Measurements from ENCODE around the gene FNBP1. TPM values are rescaled to one million over a fixed set of nuclear protein-coding genes. Genes with fewer than 3 reads are reported as not detected.

The FNBP1 gene
- total RNA-seq, 1 donor = 44.4 TPM

DNA sequence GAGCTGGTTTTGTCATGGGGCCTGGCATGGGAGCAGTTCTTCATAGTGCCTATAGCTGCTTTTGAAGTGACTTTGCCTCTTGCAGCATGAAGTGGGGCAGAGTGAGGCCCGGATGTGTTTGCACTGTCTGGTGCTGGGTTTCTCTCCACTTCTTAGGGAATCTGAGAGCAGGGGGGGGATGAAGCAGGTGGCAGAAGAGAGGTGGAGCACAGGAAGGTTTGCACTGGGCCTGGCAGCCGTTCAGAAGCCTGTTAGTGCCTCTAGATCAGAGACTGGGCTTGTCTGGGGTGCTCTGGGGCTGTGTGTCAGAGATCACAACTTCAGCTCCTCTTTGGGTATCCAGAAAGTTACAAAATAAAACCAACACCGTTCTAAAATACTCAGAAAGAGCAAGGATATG lies 189.4 kb downstream of the FNBP1 start:
- no peak for DNase-seq (ENCODE audit: low read depth)
- no peak overlapping the region for H3K4me3 ChIP-seq (ENCODE audit: low read depth, low read length)
- TF ChIP-seq, protein P1, sequence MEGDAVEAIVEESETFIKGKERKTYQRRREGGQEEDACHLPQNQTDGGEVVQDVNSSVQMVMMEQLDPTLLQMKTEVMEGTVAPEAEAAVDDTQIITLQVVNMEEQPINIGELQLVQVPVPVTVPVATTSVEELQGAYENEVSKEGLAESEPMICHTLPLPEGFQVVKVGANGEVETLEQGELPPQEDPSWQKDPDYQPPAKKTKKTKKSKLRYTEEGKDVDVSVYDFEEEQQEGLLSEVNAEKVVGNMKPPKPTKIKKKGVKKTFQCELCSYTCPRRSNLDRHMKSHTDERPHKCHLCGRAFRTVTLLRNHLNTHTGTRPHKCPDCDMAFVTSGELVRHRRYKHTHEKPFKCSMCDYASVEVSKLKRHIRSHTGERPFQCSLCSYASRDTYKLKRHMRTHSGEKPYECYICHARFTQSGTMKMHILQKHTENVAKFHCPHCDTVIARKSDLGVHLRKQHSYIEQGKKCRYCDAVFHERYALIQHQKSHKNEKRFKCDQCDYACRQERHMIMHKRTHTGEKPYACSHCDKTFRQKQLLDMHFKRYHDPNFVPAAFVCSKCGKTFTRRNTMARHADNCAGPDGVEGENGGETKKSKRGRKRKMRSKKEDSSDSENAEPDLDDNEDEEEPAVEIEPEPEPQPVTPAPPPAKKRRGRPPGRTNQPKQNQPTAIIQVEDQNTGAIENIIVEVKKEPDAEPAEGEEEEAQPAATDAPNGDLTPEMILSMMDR (IDR thresholded peaks at IDR 0.05; ENCODE audit: insufficient read depth, low read length) = no peak

DNA sequence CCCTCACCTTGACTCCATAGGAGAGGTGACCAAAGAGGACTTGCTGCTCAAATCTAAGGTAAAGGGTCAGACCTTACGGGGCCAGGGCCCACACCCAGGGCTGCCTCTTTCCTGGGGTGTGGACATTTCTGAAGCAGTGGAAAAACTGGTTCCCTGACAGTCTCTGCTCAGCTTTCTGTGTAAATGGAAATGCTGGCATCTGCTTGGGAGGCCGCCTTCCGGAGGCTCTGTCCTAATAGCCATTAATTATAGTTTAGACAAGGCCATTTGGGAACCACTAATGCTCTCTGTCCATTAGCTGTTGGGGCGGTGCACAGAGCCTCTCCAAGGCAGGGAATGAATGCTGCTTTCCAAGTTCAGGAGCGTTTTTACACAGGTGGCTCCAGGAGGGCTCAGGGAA lies 190.4 kb downstream of the FNBP1 start:
- TF ChIP-seq, protein P1 (IDR thresholded peaks at IDR 0.05; ENCODE audit: insufficient read depth, low read length) = no peak
- H3K4me3 ChIP-seq (ENCODE audit: low read depth, low read length) = no peak overlapping the region
- DNase-seq (ENCODE audit: low read depth) = no peak

DNA sequence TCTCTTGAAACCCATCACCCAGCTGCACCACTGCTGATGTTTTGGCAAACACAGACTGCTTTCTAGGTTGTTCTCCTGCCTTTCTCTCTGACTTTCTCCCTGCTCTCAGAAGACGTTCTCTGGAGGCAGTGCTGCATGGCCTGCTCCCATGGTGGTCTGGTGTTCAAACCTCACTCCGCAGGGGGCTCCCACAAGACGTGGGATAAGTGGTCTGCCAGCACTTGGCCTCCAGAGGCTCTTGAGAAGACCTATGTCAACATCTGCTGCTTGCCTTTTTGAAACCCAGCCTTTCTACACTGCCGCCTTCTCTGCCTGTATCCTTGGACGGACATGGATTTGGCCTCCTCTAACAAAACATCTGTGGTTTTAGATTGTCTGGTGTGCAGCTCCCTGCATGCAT lies 191.2 kb downstream of the FNBP1 start:
- TF ChIP-seq, protein P1 (IDR thresholded peaks at IDR 0.05; ENCODE audit: insufficient read depth, low read length) = no peak
- H3K4me3 ChIP-seq (ENCODE audit: low read depth, low read length) = no peak overlapping the region
- no peak for DNase-seq (ENCODE audit: low read depth)

DNA sequence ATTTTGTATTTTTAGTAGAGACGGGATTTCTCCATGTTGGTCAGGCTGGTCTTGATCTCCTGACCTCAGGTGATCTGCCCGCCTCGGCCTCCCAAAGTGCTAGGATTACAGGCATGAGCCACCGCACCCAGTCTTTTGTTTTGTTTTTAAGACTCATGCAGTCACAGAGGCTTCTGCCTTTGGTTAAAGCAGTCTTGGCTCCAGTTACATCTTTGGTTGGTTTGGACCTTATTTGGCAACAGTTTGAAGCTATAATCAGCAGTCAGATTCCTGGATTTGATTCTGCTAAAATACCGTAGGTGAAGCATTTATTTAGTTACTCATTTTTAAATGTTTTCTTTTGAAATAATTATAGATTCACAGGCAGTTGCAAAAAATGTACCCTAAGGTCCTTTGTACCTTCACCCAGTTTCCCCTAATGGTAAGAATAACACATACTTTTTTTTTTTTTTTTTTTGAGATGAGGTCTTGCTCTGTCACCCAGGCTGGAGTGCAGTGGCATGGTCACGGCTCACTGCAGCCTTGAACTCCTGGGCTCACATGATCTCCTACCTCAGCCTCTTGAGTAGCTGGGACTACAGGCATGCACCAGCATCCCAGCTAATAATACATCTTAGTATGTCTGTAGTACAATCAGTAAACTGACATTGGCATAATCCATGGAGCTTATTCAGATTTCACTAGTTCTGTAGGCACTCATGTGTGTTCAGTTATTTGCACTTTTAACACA lies 192.0 kb downstream of the FNBP1 start:
- DNase-seq (ENCODE audit: low read depth) = peak; percentile 74
- H3K4me3 ChIP-seq (ENCODE audit: low read depth, low read length) = no peak overlapping the region
- TF ChIP-seq, protein P1 (IDR thresholded peaks at IDR 0.05; ENCODE audit: insufficient read depth, low read length) = no peak

DNA sequence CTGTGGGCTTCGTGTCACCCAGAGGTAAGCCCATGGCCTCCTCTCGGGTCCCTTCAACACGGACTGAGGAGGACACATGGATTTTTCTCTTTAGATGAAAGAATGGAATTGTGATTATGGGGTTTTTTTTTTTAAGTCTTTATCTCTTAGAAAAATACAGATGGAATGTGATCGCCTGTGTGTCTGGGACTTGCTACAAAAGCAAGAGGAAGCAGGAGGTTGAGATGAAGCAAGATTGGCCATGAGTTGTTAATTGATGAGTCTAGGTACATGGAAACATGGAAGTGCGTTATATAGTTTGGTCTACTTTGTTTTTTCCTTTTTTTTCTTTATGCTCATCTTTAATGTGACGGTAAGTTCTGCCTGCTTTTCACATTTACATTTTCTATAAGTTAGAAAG lies 193.1 kb downstream of the FNBP1 start:
- peak; percentile 60 for DNase-seq (ENCODE audit: low read depth)
- TF ChIP-seq, protein P1 (IDR thresholded peaks at IDR 0.05; ENCODE audit: insufficient read depth, low read length) = no peak
- no peak overlapping the region for H3K4me3 ChIP-seq (ENCODE audit: low read depth, low read length)

DNA sequence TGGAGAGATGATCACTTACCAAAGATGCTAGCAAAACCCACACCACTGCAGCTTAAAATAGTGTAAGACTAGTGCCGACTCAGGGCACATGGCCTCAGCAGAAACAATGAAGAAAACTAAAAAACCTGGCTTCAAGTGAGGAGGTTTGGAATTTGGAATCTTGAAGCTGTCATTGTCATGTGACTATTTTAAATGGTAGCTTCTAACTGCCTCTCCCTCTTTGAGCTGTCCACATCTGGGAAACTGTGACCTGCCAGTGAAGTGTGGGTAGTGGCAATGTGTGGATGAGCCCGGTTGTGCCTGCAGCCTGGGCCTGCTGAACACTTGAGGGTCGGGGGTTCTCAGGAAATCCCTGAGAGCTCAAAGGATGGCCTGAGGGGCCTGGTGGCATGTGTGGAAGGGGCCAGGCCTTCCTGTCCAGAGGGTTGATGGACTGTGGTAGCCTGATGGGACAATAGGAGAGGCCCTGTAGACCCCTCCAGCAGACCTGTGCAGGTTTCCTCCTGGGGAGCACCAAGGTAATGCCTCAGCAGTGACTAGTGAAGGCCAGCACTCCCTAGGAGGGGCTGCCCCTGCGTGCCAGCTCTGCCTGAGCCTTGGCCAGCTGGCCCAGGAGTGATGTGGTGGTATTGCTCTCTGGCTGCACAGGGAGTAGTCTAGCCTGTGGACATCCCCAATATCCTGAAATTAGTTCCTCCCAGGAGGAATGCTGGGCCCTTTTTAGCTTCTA lies 194.1 kb downstream of the FNBP1 start:
- DNase-seq (ENCODE audit: low read depth) = peak; percentile 13
- no peak overlapping the region for H3K4me3 ChIP-seq (ENCODE audit: low read depth, low read length)
- TF ChIP-seq, protein P1 (IDR thresholded peaks at IDR 0.05; ENCODE audit: insufficient read depth, low read length) = no peak
